ENCODE results near the gene DUOX2. TPM values are rescaled to one million over a fixed set of nuclear protein-coding genes. Genes with fewer than 3 reads are reported as not detected.
"Not testable (repeated sequence)": the region's sequence is repeated elsewhere in the genome, so short reads cannot be mapped to it uniquely, and the experiment has no call there.

DUOX2 gene
- total RNA-seq, 3 donors from 2014 or later (not counting 1 experiment from before 2014, with no cell fraction given) = 2.5 TPM; not detected in 2

- TF ChIP-seq, protein P1, sequence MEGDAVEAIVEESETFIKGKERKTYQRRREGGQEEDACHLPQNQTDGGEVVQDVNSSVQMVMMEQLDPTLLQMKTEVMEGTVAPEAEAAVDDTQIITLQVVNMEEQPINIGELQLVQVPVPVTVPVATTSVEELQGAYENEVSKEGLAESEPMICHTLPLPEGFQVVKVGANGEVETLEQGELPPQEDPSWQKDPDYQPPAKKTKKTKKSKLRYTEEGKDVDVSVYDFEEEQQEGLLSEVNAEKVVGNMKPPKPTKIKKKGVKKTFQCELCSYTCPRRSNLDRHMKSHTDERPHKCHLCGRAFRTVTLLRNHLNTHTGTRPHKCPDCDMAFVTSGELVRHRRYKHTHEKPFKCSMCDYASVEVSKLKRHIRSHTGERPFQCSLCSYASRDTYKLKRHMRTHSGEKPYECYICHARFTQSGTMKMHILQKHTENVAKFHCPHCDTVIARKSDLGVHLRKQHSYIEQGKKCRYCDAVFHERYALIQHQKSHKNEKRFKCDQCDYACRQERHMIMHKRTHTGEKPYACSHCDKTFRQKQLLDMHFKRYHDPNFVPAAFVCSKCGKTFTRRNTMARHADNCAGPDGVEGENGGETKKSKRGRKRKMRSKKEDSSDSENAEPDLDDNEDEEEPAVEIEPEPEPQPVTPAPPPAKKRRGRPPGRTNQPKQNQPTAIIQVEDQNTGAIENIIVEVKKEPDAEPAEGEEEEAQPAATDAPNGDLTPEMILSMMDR (IDR thresholded peaks at IDR 0.05) = no peak
- no peak overlapping the region for H3K27ac ChIP-seq (ENCODE audit: low read length)
- intact Hi-C loops (cut with micrococcal nuclease) = no loop called here
- WGBS (ENCODE audit: insufficient coverage) = 91% methylated on average over 7 of the region's 11 CpGs
- Mint-ChIP-seq H3K27ac (no peak overlapping the region), H3K4me1 (no peaks in the 10 kb centered on the region), H3K36me3 (no peaks in the 10 kb centered on the region), H3K9me3 (no peaks in the 10 kb centered on the region), H3K27me3 (ENCODE audit: low read depth in 2 of 2) (peaks cover 20 to 29% of the 10 kb centered on the region in 2 donors), H3K4me3 (no peak overlapping the region)
- no peak for DNase-seq
- H3K27me3 ChIP-seq (ENCODE audit: control insufficient read depth, insufficient read depth, low read length) = peaks cover 6% of the 10 kb centered on the region
- no peaks in the 10 kb centered on the region for H3K9me3 ChIP-seq (ENCODE audit: control insufficient read depth, insufficient read depth, low read length)
- no peak overlapping the region for H3K4me3 ChIP-seq (ENCODE audit: low read length)
- H3K36me3 ChIP-seq (ENCODE audit: control insufficient read depth, insufficient read depth, low read length) = no peaks in the 10 kb centered on the region
- no peaks in the 10 kb centered on the region for H3K4me1 ChIP-seq (ENCODE audit: control insufficient read depth, insufficient read depth, low read length)
- ATAC-seq = no peak
These were observed 8.4 kb downstream of the DUOX2 start for GRCh38 chr15:45105586-45105985.

DNA sequence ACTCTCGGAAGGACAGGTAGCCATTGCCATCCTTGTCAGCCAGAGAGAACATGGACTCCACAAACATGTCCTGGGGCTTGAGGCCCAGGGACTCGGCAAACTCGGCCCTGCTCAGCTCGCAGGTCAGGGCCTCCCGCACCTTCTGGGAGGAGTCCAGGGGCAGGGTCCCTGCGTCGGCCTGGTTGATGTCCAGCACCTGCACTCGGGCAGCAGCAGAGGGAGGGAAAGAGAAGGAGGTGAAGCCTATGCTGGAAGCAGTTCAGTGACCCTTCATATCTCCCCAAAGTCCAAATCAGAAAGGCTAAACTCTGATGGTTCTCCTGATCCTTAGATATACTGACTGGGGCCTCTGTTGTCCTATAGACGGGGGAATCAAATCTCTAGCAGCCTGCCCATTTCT lies 9.8 kb downstream of the DUOX2 start:
- H3K36me3 ChIP-seq (ENCODE audit: control insufficient read depth, insufficient read depth, low read length); H3K9me3 Mint-ChIP-seq; H3K27me3 ChIP-seq (ENCODE audit: control insufficient read depth, insufficient read depth, low read length); intact Hi-C loops (cut with micrococcal nuclease); ATAC-seq; H3K4me3 ChIP-seq (ENCODE audit: low read length); H3K27ac ChIP-seq (ENCODE audit: low read length); H3K4me3 Mint-ChIP-seq; H3K4me1 Mint-ChIP-seq; H3K36me3 Mint-ChIP-seq; H3K9me3 ChIP-seq (ENCODE audit: control insufficient read depth, insufficient read depth, low read length); H3K27ac Mint-ChIP-seq; DNase-seq; H3K4me1 ChIP-seq (ENCODE audit: control insufficient read depth, insufficient read depth, low read length): not testable (repeated sequence)
- 80% methylated on average over 9 of the region's 9 CpGs for WGBS (ENCODE audit: insufficient coverage)
- peaks cover 6 to 16% of the 10 kb centered on the region in 2 donors for H3K27me3 Mint-ChIP-seq (ENCODE audit: low read depth in 2 of 2)

- ATAC-seq = no peak
- Mint-ChIP-seq H3K9me3 (no peaks in the 10 kb centered on the region), H3K27me3 (ENCODE audit: low read depth in 2 of 2) (peaks cover 0 to 9% of the 10 kb centered on the region in 2 donors), H3K4me3 (no peak overlapping the region), H3K36me3 (no peaks in the 10 kb centered on the region), H3K4me1 (no peaks in the 10 kb centered on the region), H3K27ac (no peak overlapping the region)
- no peak for DNase-seq
- intact Hi-C loops (cut with micrococcal nuclease) = no loop called here
- H3K27me3 ChIP-seq (ENCODE audit: control insufficient read depth, insufficient read depth, low read length) = no peaks in the 10 kb centered on the region
- H3K27ac ChIP-seq (ENCODE audit: low read length) = no peak overlapping the region
- H3K4me1 ChIP-seq (ENCODE audit: control insufficient read depth, insufficient read depth, low read length) = no peaks in the 10 kb centered on the region
- TF ChIP-seq, protein P1 (IDR thresholded peaks at IDR 0.05) = no peak
- no peak overlapping the region for H3K4me3 ChIP-seq (ENCODE audit: low read length)
- no peaks in the 10 kb centered on the region for H3K36me3 ChIP-seq (ENCODE audit: control insufficient read depth, insufficient read depth, low read length)
- WGBS (ENCODE audit: insufficient coverage) = 89% methylated on average over 6 of the region's 6 CpGs
- no peaks in the 10 kb centered on the region for H3K9me3 ChIP-seq (ENCODE audit: control insufficient read depth, insufficient read depth, low read length)
These were observed 11.7 kb downstream of the DUOX2 start for GRCh38 chr15:45102226-45102625.

DNA sequence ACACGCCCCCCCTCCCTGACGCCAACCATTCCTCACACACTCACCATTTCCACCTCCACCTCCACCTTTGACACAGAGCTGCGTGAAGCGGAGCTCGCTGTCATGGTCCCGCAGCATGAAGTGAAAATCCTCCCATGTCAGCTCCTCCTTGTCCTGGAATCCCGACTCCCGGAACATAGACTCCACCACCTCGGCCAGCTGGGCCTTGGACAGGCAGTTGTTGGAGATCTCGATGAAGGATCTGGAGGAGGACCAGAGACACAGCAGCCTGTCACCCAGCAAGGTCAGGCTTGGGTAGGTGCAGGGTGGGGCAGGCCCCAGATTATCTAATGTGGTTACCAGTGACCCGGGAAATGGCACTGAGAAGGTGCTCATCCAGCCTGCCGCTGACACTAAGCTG lies 12.2 kb downstream of the DUOX2 start:
- no peaks in the 10 kb centered on the region for H3K9me3 Mint-ChIP-seq
- no peaks in the 10 kb centered on the region for H3K9me3 ChIP-seq (ENCODE audit: control insufficient read depth, insufficient read depth, low read length)
- no peak for DNase-seq
- H3K27me3 Mint-ChIP-seq (ENCODE audit: low read depth in 2 of 2) = peaks cover 0 to 6% of the 10 kb centered on the region in 2 donors
- no peak overlapping the region for H3K4me3 ChIP-seq (ENCODE audit: low read length)
- intact Hi-C loops (cut with micrococcal nuclease) = no loop called here
- H3K4me1 ChIP-seq (ENCODE audit: control insufficient read depth, insufficient read depth, low read length) = no peaks in the 10 kb centered on the region
- TF ChIP-seq, protein P1 (IDR thresholded peaks at IDR 0.05) = no peak
- no peaks in the 10 kb centered on the region for H3K36me3 Mint-ChIP-seq
- H3K4me1 Mint-ChIP-seq = no peaks in the 10 kb centered on the region
- WGBS (ENCODE audit: insufficient coverage) = 88% methylated on average over 12 of the region's 12 CpGs
- H3K27me3 ChIP-seq (ENCODE audit: control insufficient read depth, insufficient read depth, low read length) = no peaks in the 10 kb centered on the region
- no peak for ATAC-seq
- H3K4me3 Mint-ChIP-seq = no peak overlapping the region
- H3K27ac Mint-ChIP-seq = no peak overlapping the region
- H3K36me3 ChIP-seq (ENCODE audit: control insufficient read depth, insufficient read depth, low read length) = no peaks in the 10 kb centered on the region
- no peak overlapping the region for H3K27ac ChIP-seq (ENCODE audit: low read length)
